ENCODE measurements around the gene IL24.

IL24 gene

DNA sequence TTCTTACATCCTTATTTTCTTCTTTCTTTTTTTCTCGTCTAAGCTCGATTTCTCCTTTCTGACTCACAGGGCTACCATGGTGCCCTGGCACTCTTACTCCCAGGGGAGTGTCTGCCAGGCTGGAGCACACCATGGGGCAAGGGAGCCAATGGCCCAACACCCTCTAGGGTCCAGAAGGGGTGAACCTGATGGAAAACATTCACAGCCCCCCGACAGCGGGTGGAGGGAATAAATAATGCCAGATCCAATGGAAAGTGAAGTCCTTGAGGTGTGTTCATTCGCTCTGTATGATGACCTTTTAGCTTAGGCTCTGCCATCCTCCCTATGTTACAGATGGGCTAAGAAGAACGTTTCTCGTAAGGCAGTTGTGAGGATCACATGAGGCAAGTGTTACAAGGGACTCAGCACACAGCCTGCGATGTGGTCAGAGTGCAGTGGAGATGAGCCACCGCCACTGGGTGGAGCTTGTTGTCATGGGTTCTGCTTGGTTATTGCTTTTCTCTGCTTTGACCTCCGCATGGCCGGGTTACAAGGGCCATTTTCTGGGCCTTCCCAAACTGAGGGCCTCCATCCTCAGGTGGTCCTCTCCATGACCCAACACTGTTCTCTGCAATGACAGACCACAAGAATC lies 28.0 kb downstream of the IL24 start:
- DNase-seq (ENCODE audit: low read depth), result no peak

DNA sequence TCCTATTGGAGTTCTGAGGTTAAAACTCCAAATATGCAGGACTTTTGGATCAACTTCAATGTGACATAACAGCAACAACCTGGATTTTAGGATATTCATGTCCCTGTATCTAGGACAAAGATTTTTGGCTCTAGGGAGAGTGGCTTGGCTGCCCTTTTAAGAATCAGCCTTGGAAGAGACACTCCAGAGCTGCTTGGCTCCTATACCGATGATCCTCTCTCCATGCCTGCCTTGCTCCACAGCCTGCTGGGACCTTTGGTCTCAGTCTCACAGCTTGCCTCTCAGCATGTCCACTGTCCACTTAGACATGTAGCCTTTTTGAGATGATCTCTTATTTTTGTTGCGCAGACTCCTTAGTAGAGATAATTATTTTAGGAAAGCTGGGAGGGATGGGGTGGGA lies 29.0 kb downstream of the IL24 start:
- no peak for DNase-seq (ENCODE audit: low read depth)

DNA sequence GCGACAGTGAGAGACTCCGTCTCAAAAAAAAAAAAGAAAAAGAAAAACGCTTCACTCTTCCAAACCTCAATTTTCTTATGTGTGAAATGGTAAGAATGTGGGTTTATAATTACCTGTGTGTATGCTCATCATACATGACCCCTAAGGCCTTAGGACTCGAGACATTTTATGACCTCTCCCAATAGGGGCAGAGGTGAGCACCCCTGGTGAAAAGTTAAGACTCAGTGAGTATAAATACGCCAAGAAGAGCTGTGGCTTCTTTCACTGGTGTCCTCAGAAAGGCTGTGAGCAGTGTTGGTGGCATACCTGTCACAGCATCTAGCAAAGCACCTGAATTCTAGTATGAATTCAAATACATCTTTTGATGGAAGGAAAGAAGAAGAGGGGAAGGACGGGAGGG lies 32.3 kb downstream of the IL24 start:
- DNase-seq (ENCODE audit: low read depth), result no peak

DNA sequence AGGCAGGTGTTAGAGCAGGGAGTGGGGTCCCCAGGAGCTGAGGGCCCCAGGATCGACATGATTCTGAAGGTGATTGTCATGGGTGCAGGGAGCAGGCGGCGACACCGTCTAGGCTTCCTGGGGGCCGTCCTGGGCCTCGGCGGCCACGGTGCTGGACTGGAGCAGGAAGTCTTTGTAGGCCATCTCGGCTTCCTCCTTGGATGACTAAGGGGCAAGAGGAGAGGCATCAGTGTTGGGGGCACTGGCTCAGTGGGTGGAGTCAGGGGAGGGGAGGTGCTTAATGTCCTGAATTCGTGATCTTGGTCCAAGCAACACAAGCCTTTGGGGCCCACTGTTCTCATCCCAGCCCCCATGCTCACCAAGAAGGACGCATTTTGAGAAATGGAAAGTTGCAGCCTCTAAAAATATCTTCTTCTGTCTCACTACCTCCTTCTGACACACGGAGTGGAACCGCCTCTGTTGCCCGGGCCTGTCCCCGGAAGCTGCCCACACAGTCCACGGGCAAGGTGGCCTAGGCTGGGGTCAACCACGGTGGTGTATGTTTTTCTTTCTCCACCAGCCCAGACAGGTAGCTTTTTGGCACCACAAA lies 33.1 kb downstream of the IL24 start:
- DNase-seq (ENCODE audit: low read depth), result no peak

DNA sequence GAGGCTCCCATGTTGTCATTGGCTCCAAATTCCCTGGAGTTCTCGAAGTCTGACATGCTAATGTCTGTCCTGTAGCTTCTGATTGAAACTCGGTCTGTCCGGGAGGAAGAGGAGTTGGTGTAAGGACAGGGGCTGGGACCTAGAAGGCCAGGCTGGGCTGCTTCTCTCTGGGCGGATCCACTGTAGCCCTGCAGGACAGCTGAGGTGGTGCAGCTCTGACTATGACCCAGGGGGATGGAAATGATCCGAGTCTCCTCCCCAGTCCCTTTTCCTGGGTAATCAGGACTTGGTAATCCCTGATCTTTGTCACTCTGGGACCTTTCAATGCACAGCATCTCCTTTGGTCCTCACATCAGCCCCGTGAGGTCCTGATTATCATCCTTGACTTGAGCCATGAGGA lies 34.5 kb downstream of the IL24 start:
- no peak for DNase-seq (ENCODE audit: low read depth)

DNA sequence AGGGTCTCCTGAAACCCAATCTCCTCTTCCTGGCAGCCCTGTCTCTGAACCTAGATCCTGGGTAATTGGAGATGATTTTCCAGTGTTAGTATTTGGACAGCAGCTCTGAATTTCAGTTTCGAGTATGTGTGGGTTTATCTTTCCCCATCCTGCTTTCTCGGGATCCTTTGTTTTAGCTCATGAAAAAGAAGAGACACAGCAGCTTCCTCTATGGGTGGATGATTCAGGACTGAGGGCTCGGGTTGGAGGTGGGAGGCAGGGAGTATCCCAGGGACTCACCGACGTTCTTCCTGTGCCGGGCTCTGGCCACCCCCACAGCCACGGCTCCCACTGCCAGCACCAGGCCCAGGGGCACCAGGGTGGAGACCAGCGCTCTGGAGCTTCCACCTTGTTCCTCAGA lies 34.9 kb downstream of the IL24 start:
- no peak for DNase-seq (ENCODE audit: low read depth)

DNA sequence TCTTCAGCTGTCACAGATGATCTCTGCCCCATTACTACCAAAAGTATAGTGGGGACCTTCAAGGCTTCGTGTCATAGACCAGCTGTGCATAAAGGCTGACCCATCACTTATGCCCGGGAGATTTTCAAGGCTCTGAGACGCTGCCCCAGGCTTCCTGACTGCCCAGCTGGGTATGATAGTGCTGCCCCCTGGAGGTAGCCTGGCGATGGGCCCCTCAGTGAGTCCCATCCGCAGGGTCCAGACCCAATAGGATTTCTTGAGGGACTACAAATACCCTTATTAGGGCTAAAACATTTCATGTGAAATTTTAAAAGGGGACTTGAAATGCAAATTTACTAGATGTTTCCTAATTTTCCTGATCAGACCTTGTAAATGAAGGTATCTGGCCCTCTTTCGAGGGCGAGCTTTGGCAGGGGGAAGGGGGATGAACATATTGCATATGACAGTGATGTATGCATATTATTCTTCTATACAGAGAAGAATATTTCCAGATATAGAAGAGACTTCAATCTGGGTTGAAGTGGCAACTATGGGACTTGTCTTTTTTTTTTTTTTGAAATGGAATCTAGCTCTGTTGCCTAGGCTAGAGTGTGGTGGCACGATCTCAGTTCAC lies 36.2 kb downstream of the IL24 start:
- no peak for DNase-seq (ENCODE audit: low read depth)

DNA sequence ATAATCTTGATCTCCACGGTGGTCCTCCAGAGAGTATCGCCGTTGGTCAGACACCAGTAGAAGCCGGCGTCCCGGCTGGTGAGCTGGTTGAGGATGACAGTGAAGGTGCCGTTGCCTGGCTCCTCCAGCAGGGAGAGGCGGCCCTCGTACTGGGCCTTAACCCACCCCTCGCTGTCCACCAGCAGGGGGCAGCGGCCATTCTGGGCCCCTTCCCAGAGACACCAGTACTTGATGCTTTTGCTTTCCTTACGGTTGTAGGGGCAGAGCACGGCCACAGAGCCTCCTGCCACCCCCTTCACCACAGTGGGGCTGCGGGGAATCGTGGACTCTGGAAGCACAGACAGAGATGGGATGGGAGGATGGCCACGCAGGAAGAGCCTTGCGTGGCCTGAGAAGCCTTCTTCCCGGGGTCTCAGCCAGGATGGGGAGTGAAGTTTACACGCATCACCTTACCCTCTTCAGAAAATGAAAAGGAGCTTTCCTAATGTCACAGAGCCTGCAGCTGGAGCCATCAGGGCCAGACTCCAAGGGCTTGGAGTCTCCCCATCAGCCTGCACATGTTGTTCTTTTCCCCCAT lies 38.3 kb downstream of the IL24 start:
- DNase-seq (ENCODE audit: low read depth), result no peak

DNA sequence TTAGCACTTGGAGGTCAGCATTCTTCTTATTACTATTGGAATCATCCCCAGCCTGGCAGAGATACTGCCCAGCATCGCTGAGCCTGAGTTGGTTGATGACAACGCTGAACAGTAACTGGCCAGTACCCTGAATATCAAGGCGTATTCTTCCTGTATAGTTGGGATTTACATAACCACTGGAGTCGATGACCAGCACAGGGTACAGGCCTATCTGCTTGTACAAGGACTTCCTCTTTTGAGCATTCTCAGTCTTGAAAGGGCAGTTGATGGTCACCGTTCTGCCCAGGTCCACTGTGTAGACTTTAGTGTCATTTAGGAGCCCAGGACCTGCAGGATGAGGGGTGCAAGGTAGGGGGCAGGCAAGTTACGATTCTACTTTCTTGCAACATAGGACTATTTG lies 40.2 kb downstream of the IL24 start:
- no peak for DNase-seq (ENCODE audit: low read depth)

DNA sequence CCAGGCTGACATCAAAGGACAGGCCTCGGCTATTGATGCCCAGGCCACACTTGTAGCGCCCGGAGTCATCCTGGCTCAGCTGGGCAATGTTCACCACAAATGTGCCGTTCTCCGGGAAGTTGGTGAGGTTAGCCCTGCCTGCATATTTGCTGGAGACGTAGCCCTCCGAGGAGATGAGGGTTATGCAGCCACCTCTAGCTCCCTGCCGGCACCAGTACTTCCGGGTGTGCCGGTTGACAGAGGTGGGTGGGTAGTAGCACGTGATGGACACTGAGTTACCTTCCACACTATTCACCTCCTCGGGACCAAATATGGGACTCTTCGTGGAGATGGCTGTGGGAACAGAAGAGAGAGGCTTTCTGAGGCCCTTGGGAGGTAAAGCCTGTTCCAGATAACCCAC lies 41.9 kb downstream of the IL24 start:
- no peak for DNase-seq (ENCODE audit: low read depth)

DNA sequence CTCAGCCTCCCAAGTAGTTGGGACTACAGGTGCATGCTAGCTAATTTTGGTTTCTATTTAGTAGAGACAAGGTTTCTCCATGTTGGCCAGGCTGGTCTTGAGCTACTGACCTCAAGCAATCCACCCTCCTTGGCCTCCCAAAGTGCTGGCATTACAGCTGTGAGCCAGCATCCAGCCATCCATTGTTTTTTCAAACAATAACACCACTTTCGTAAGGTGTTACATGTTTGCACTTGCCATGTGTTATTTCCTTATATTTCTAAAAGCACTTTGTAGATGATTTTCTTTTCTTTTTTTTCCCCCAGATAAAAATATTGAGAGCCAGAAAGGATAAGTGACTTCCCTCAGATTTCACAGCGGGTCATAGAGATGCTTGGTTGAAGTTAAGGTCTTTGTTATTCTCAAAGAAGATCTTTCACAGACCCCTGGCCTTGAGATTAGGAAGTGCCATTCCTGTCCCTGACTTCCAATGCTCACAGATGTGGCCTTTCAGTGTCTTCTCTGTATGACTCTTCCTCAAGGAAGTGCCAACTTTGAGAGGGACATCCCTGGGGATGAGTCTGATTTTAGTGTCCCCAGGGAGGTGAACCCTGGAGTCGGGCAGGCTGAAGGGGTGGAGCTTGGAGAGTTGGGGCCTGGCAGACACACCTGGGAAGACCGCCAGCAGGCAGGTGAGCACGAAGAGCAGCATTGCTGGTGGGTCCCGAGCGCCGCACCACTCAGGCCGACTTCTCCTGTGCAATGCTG lies 42.8 kb downstream of the IL24 start:
- DNase-seq (ENCODE audit: low read depth), result no peak

DNA sequence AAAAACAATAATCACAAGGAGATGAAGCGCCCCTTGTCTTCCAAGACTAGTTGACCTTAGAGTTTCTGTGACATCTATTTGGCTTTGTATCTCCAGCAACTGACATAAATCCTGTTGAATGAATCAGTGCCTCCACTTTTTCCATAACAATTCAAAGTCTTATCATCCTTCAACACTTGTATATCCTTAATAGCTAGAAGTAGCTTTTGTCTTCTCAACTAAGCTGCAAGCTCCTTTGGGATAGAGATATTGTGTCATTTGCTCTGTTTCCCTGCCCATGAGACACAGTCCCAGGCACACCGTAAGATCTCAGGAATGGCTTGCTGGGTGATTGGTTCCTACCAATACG lies 43.3 kb downstream of the IL24 start:
- no peak for DNase-seq (ENCODE audit: low read depth)

DNA sequence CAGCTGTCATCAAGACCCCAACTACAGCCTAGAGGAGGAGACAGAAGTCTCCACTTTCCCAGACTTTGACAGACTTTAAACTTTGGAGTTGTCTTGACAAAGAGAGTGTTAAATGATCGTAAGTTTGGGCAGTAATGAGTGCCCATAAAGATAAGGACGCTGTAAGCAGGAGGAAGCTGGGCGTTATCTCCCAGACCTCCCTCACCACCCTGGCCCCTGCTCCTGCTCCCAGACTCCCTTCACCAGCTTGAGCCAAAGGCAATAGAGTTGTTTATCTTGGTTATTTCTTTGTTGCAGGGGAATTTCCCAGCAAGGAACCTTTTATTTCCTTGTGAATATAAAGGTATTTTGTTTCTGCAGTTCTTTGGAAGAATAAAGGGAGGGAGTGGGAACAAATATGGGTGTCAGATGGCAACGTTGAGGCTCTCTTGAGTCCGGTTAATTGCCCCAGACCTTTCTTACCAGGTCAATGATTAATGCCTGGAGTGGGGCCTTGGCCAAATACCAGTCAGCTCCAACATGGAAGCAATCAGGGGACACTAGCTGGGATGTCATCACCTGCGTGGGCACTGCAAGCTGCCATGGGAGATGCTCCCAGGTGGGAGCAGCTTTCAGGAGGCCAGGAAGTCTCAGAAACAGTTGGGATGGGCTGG lies 44.6 kb downstream of the IL24 start:
- no peak for DNase-seq (ENCODE audit: low read depth)

DNA sequence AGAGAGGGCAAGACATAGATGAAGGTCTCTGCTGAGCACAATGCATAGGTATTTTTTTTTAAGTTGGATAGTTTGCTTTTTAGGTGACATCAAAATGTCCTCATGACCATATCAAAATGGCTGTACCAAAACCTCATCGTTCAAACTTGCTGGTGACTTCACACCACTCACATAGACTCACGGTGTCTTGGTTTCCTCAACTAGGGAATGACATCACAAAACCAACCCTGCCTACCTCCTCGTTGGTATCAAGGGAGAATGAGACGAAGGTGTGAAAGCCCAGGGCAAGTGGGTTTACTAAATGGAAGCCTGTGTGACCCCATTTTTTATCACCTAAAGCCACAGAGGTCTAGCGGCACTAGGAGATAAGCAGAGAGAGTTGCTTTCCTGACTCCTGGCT lies 47.5 kb downstream of the IL24 start:
- DNase-seq (ENCODE audit: low read depth), result no peak

DNA sequence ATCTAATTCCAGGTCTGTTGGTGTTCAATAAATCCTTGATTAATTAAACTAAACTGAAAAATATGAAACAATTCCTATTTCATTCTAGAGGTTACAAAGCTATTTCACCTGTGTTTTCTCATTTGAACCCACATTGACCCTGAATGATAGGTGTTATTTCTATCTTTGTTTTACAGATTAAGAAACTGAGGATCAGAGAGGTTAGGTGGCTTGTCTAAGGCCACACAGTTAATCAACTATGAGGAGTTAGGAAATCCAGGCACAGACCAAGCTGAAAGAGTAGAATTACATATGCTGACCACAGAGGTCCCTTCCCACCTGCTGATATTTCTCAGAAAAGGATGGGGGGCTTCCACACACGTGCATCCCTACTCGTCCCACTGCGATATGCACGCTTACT lies 48.5 kb downstream of the IL24 start:
- DNase-seq (ENCODE audit: low read depth), result no peak

DNA sequence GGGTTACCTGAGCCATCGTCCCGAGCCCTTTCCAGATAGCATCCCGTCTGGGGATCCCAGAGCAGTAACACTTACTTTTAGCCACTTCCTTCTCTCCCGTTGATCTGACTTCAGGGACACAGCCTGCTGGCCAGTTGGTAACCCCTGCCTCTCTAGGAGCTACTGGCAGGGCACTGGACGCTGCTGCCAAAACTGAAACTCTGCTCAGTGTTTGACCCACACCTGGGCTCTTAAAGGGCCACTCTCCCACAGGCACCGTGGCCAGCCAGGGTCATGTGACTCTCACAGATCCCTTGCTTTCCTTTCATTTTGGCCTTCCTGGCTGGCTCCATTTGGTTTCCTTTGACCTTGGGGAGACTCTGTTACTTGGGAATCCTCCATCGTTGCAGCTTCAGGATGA lies 49.0 kb downstream of the IL24 start, which contains the start of gene PIGR:
Gene PIGR (minus strand): TSS at position 206 of the 400 bp plus-strand sequence. CDS start 5,935 bp downstream, outside the sequence.
- DNase-seq (ENCODE audit: low read depth), result no peak

DNA sequence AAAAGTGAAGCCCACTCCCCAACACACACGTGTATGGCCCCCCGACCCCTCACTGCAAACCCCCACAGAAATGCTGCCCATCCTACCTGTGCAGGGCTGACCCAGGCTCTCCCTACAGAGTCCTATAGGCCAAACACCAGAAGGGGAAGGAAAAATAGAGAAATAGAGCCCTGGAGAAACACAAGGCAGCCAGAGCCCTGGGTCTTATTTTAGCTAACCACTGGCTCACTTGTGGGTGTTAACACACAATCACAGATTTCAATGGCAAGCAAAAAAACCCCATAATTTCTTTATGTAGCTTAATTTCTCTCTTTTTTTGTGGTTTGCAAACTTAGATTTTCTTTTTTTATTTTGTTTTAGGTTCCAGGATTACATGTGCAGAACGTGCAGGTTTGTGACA lies 50.0 kb downstream of the IL24 start:
- DNase-seq (ENCODE audit: low read depth), result no peak

DNA sequence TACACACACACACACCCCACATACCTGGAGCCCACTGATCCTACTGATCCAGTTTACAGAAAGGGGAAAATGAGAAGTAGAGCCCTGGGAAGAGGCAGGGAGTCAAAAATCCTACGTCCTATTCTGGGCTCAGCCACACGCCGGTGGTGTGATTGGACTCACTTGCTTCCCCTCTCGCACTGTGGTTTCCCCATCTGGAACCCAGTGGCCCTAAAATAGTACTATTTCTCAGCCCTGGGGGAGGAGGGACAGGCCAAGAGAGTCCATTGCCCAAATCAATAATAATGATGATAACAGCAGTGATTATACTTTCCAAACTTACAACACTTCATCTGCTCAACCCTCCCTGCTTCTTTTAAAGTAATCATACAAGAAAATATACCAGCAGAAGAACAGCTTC lies 52.0 kb downstream of the IL24 start:
- DNase-seq (ENCODE audit: low read depth), result no peak

DNA sequence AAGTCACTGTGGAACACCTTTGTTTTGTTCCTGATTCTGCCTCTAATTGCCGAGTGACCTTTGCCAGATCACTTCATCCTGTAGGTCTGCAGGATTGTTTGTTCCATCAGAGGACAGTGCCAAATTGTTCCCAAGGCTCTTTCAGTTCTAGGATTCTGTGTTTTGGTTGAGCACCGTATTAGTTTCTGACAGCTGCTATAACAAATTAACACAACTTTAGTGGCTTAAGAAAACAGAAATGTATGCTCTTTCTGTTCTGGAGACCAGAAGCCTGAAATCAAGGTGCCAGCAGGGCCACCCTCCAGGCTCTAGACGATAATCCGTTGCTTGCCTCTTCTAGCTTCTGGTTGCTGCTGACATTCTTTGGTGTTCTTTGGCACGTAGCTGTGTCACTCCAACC lies 52.4 kb downstream of the IL24 start:
- DNase-seq (ENCODE audit: low read depth), result no peak

DNA sequence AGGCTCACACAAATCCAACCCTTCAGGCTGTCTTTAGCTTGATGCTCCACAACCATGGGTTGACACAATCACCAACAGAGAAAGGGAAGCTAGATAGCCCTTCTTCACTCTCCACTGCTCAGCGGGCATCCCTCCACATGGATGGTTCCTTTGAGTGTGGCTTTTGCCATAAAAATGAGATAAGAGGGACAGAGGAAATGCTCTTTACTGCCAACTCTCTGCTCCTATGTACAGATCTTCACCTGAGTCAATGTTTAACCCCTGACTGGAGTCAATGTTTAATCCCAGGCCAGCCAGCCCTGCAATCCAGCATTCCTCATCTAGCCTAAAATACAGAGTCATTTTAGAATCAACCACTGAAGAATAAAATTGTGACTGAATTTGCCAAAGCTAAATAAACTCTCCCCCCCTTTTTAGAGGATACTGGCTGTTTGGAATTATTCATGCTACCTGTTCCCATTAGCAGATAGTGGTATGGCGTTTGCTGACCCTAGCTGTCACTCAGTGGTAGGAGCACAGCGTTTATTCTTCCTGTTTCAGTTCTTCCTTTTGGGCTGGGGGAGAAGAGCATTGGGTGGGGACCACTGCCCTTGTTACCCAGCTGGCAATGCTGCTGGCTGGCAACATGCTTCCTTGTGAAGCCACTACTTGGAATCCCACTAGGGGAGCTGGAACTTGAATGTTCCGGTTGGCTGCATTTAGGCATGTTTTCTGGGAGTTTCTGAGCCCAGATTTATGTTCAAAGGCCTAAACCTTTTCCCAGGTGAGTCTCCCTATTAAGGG lies 54.3 kb downstream of the IL24 start:
- no peak for DNase-seq (ENCODE audit: low read depth)

DNA sequence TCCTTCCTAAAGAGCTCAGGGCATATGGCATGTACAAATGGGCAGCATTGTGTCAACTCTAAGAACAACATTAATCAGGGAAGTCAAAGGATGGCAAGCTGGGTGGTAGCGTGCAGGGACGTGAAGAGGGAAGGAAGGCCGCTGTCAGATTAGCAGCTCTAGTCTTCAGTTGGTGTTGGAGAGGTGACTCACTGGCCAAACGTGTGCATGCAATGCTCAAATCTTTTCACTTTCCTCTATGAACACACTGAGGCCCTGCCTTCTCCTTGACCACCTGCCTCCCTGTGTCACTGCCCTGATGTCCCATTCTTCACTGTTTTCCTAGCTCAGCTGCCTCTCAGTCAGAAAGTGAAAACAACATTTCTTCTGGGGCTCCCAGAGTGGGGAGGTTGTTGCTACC lies 54.9 kb downstream of the IL24 start:
- DNase-seq (ENCODE audit: low read depth), result no peak

DNA sequence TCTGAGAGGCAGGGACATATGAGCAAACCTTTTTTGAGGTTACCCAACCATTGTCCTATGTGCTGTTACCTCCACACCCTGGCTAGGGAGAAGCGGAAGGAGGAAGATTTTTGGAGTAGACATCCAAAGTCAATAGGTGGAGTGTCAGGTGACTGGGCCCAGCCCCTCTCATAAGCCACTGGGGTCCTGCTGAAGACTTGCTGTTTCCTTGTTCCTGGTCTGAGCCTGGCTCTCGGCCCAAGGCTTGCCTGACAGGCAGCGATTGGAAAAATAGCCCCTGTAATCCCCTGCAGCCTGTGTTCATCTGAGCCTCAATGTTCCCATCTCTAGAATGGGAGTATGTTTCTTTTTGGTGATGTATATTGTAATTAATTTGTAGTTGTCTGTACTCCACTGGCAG lies 55.9 kb downstream of the IL24 start:
- no peak for DNase-seq (ENCODE audit: low read depth)

All from stromal cell of bone marrow (primary cell).